ENCODE data around the gene PDPN.
A peak's percentile ranks its signal among the peaks of the same experiment; 100 is the strongest.

Gene PDPN

DNA sequence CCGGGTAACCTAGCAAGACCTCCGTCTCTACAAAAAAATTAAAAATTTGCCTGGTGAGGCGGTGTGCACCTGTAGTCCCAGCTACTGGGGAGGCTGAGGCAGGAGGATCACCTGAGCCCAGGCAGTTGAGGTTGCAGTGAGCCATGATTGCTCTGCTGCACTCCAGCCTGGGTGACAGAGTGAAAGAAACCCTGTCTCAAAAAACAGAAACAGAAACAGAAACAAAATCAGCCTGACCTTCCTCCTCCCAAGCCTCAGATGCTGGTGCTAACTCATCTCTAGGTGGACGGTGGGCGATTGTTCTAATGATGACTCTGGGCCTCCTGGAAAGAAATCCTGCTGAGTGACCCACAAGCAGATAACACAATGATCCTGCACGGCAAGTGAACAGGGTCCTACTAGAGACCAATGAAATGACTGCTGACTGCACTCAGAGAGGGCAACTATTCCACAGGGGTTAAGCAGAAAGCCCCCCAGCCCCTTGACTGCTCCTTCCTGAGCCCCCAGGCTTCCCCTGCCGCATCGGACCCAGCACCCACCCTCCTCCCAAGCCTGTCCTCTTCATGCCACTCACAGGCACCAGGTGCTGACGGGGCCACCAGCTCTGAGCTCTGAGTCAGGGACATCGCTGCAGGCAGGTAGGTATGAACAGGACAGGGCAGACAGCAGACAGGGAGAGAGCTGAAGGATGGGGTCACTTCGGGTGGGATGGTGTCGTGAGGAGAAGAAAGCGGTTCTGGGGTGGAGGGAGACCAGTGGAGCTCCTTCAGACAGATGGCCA is 42.0 kb upstream of the PDPN start:
- TF ChIP-seq, protein P1, sequence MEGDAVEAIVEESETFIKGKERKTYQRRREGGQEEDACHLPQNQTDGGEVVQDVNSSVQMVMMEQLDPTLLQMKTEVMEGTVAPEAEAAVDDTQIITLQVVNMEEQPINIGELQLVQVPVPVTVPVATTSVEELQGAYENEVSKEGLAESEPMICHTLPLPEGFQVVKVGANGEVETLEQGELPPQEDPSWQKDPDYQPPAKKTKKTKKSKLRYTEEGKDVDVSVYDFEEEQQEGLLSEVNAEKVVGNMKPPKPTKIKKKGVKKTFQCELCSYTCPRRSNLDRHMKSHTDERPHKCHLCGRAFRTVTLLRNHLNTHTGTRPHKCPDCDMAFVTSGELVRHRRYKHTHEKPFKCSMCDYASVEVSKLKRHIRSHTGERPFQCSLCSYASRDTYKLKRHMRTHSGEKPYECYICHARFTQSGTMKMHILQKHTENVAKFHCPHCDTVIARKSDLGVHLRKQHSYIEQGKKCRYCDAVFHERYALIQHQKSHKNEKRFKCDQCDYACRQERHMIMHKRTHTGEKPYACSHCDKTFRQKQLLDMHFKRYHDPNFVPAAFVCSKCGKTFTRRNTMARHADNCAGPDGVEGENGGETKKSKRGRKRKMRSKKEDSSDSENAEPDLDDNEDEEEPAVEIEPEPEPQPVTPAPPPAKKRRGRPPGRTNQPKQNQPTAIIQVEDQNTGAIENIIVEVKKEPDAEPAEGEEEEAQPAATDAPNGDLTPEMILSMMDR (IDR thresholded peaks at IDR 0.05; ENCODE audit: low read depth, low read length), result no peak
- no peak for DNase-seq (ENCODE audit: low read depth, low spot score)
- in situ Hi-C loops (cut with HindIII; ENCODE audit: low sequenced_read_pairs), result no loop called here
- no peak overlapping the region for H3K4me3 ChIP-seq (ENCODE audit: low read depth, low read length)

DNA sequence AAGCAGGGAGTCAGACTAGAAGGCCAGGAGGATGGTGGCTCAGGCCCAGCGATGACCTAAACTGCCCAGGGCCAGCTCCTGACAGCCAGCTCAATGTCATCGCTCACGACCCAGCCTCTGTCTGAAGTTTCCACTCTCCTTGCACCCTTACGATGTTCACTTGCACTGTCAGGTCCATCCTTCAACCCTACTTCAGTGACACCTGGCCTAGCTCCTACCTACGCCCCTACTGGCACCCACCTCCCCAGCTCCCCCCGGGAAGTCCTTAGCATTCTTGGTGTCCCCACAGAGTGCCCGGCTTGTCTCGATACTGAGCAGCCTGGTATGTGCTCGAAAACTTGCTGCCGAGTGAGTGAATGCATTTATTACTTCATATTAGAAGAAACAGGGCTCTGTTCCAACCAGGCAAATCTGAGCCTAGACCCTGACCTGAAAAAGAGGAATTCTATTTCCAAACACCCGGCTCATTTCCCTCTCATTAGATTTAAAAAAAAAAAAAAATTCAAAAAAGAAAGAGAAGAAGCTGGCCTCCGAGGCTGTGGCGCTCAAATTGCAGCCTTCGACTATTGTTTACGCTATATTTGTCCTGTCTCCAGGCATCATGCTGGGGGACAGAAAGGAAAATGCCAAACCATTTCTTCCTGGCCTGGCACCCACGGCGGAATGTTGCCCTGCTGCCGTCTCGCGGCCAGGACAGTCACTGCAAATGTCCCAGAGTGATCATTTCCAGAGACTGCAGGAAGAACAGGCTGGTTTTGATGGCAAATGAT is 40.0 kb upstream of the PDPN start:
- TF ChIP-seq, protein P1 (IDR thresholded peaks at IDR 0.05; ENCODE audit: low read depth, low read length), result peak; percentile 40
- H3K4me3 ChIP-seq (ENCODE audit: low read depth, low read length), result no peak overlapping the region
- peak; percentile 17 for DNase-seq (ENCODE audit: low read depth, low spot score)
- in situ Hi-C loops (cut with HindIII; ENCODE audit: low sequenced_read_pairs), result no loop called here

DNA sequence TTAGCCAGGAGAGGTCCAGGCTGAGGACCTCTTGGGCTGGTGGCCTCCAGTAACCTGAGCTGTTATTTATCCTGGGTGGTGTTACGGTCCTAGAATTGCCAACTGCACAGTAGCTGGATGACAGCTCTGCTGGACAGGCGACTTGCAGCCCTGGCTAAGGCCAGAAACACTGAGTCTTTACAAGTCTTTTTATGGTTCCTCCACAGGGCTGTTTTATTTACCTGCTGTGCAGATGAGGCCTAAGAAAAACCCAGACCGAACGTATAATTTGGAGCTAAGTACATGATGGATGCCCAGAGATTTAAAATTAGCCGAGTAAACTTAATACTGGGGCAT is 39.4 kb upstream of the PDPN start:
- in situ Hi-C loops (cut with HindIII; ENCODE audit: low sequenced_read_pairs), result no loop called here
- DNase-seq (ENCODE audit: low read depth, low spot score), result no peak
- no peak overlapping the region for H3K4me3 ChIP-seq (ENCODE audit: low read depth, low read length)
- TF ChIP-seq, protein P1 (IDR thresholded peaks at IDR 0.05; ENCODE audit: low read depth, low read length), result no peak

DNA sequence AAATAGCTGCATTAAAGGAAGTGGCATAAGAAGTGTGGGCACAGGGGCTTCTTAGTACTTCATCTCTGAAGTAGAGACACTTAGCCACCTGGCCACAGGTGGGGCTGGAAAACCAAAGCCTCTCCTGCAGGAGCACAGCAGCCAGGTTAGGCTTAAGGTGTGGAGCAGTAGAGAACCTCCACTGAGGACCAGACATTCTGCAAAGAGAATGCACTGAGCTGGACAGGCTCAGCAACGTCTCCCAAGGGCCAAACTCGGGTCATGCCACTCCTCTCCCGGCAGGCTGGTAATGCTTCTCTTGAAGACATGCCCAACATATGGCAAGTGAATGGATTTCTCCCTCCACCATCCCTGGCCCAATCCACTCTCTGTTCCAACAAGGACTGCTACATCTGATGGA is 36.8 kb upstream of the PDPN start:
- in situ Hi-C loops (cut with HindIII; ENCODE audit: low sequenced_read_pairs), result no loop called here
- TF ChIP-seq, protein P1 (IDR thresholded peaks at IDR 0.05; ENCODE audit: low read depth, low read length), result no peak
- DNase-seq (ENCODE audit: low read depth, low spot score), result no peak
- no peak overlapping the region for H3K4me3 ChIP-seq (ENCODE audit: low read depth, low read length)

DNA sequence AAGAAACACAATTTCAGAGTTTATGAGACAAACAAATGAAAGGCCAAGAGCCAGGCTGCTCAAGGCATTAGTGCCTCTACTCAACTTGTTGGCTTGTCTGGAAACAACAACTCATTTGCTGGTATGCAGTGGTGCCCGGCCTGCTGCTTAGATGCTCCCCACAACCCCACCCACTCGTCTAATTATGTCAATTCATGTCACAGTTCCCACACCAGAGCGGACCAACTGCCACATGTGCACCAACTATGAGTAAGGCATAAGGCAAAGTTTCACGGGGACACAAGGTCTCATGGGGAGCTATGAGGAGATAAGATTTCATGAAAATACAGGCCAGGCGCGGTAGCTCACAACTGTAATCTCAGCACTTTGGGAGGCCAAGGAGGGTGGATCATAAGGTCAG is 35.4 kb upstream of the PDPN start:
- H3K4me3 ChIP-seq (ENCODE audit: low read depth, low read length), result no peak overlapping the region
- TF ChIP-seq, protein P1 (IDR thresholded peaks at IDR 0.05; ENCODE audit: low read depth, low read length), result no peak
- no peak for DNase-seq (ENCODE audit: low read depth, low spot score)
- in situ Hi-C loops (cut with HindIII; ENCODE audit: low sequenced_read_pairs), result no loop called here

DNA sequence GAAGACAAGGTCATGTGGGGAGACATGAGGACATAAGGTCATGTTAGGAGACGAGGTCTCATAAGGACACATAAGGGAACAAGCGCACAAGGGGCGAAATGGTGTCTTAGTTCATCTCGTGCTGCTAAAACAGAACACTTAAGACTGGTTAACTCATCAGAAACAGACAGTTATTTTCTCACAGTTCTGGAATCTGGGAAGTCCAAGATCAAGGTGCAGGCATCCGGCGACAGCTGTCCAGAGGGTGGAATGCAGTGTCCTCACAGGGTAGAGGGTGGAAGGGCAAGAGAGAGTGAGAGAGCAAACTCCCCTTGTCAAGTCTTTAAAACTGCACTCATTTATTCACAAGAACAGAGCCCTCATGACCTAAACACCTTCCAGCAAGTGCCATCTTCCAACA is 34.6 kb upstream of the PDPN start:
- in situ Hi-C loops (cut with HindIII; ENCODE audit: low sequenced_read_pairs), result no loop called here
- no peak for DNase-seq (ENCODE audit: low read depth, low spot score)
- H3K4me3 ChIP-seq (ENCODE audit: low read depth, low read length), result no peak overlapping the region
- TF ChIP-seq, protein P1 (IDR thresholded peaks at IDR 0.05; ENCODE audit: low read depth, low read length), result no peak
